Prostate gland (tissue), 2 donors: ENCODE results near the gene TNFAIP8.

Experiments used
- CTCF ChIP-seq, 4 experiments: fragments of 200-600 bp in 2 of 4; fragments of 450-650 bp in 2 of 4; sonication (generic) in 2 of 4; IDR thresholded peaks; 1 replicate in 3 of 4; 2 replicates in 1 of 4; pipeline ENCODE4 v1.5.1; 2016 to 2019; ENCODE audit warnings: antibody characterized with exemption in 4 of 4, mild to moderate bottlenecking in 2 of 4, moderate library complexity in 2 of 4
- POLR2A ChIP-seq: fragments of 450-650 bp; IDR thresholded peaks from one replicate; pipeline ENCODE4 v1.6.1; 2016; ENCODE audit warnings: antibody characterized with exemption, mild to moderate bottlenecking
- POLR2AphosphoS5 ChIP-seq: sonication (generic); formaldehyde crosslinking; IDR thresholded peaks from one replicate; pipeline ENCODE4 v1.6.1; 2017; ENCODE audit warnings: antibody characterized with exemption

- TF ChIP-seq POLR2A (no peak), CTCF (IDR thresholded peaks at IDR 0.05) (no peak), POLR2AphosphoS5 (no peak)
Observed at GRCh38 chr5:119357270-119357669, 1.5 kb downstream of the TNFAIP8 start.
